K562 (cell line): ENCODE data around the gene DTD1. TPM values are rescaled to one million over a fixed set of nuclear protein-coding genes. Genes with fewer than 3 reads are reported as not detected.

ENCODE experiments used
- ATAC-seq: fragments of 200-7000 bp; cut with Tn5 transposase; 3 replicates; pipeline ENCODE4 v1.9.1; 2020; ENCODE audit warnings: moderate library complexity
- BruUV-seq: library from RNA; stranded (reverse); fragments of 400-500 nt; replicated peaks from 2 replicates; lab custom pipeline; 2021; lab: Mats Ljungman, UMichigan
- CTCF ChIA-PET: fragments of 300-600 bp; formaldehyde crosslinking; extraction: SDS; loops from one replicate; lab custom pipeline; 2021; ENCODE audit warnings: low intra/inter-chr PET ratio; lab: Yijun Ruan, JAX
- POLR2A ChIA-PET: fragments of 300-600, 350-650 bp; sonication (Branson Sonifier 250); formaldehyde crosslinking; extraction: SDS; loops from one replicate; lab custom pipeline; 2021; ENCODE audit warnings: antibody characterized with exemption, inconsistent platforms; lab: Yijun Ruan, JAX
- DNase-seq, 4 experiments: peaks; one replicate each; pipeline versions ENCODE4 v3.0.0 to v3.0.0-alpha.2; 2011 to 2018; ENCODE audit warnings: low spot score in 3 of 4, mixed read lengths in 3 of 4; ENCODE audit errors: extremely low read depth in 1 of 4
- FAIRE-seq: peaks from 2 replicates; lab custom pipeline; 2011; peaks lifted over from hg19 to GRCh38; lab: Jason Lieb, UNC
- H2AFZ ChIP-seq: 2 replicates; pipeline ENCODE4 v1.6.0; 2011; ENCODE audit warnings: low read depth, low read length, control low read depth, inconsistent platforms
- H3K27ac ChIP-seq: fragments of 200-600 bp; 3 replicates; pipeline ENCODE4 v1.8.0; 2011; ENCODE audit warnings: low read depth, mild to moderate bottlenecking, control low read depth, inconsistent platforms, low read length, moderate library complexity, mixed read lengths; ENCODE audit errors: extremely low read depth
- H3K27me3 ChIP-seq, 2 experiments: fragments of 300-600 bp in 1 of 2; 2 replicates in 1 of 2; 3 replicates in 1 of 2; pipeline versions ENCODE4 v1.6.0 to v1.8.0; 2011; ENCODE audit warnings: inconsistent platforms in 2 of 2, low read length in 2 of 2, mild to moderate bottlenecking in 1 of 2, mixed read lengths in 1 of 2, moderate library complexity in 1 of 2; ENCODE audit not compliant: control insufficient read depth in 2 of 2, insufficient read depth in 2 of 2
- H3K36me3 ChIP-seq: fragments of 300-600 bp; 3 replicates; pipeline ENCODE4 v1.8.0; 2011; ENCODE audit warnings: mild to moderate bottlenecking, low read length, inconsistent platforms; ENCODE audit not compliant: control insufficient read depth, insufficient read depth
- H3K4me1 ChIP-seq, 2 experiments: fragments of 200-600 bp in 1 of 2; replicated peaks in 1 of 2; 2 replicates in 1 of 2; 3 replicates in 1 of 2; pipeline versions ENCODE4 v1.5.1 to v1.8.0; 2011; ENCODE audit warnings: inconsistent platforms in 2 of 2, low read length in 2 of 2, mild to moderate bottlenecking in 1 of 2, mixed read lengths in 1 of 2, moderate library complexity in 1 of 2; ENCODE audit not compliant: control insufficient read depth in 2 of 2, insufficient read depth in 2 of 2
- H3K4me2 ChIP-seq: 2 replicates; pipeline ENCODE4 v1.6.1; 2011; ENCODE audit warnings: low read length, control low read depth, inconsistent platforms, mixed read lengths; ENCODE audit not compliant: insufficient read depth
- H3K4me3 ChIP-seq: fragments of 200-600 bp; sonication (generic), shearing (Covaris generic); 2 replicates; pipeline ENCODE4 v1.5.1; 2016; ENCODE audit warnings: control low read depth, inconsistent platforms
- H3K79me2 ChIP-seq: fragments of 200-600 bp; 3 replicates; pipeline ENCODE4 v1.8.0; 2011; ENCODE audit warnings: low read length, inconsistent platforms; ENCODE audit not compliant: control insufficient read depth, insufficient read depth
- H3K9ac ChIP-seq, 2 experiments: 2 replicates each; pipeline versions ENCODE4 v1.6.0 to v1.6.1; 2011; ENCODE audit warnings: low read depth in 2 of 2, low read length in 2 of 2, control low read depth in 1 of 2, inconsistent platforms in 1 of 2, mild to moderate bottlenecking in 1 of 2, mixed read lengths in 1 of 2; ENCODE audit not compliant: insufficient read depth in 1 of 2
- H3K9me1 ChIP-seq: one replicate; pipeline ENCODE4 v1.6.0; 2011; ENCODE audit warnings: inconsistent platforms, mild to moderate bottlenecking, low read length, moderate library complexity; ENCODE audit not compliant: control insufficient read depth, insufficient read depth
- H3K9me3 ChIP-seq: replicated peaks from 2 replicates; pipeline ENCODE4 v1.5.1; 2011; ENCODE audit warnings: low read depth, low read length, inconsistent platforms; ENCODE audit not compliant: control insufficient read depth, insufficient read depth
- H4K20me1 ChIP-seq: replicated peaks from 2 replicates; pipeline ENCODE4 v1.6.1; 2011; ENCODE audit warnings: low read length, inconsistent platforms, mixed read lengths; ENCODE audit not compliant: control insufficient read depth, insufficient read depth
- ASH1L ChIP-seq: fragments of 450-650 bp; IDR thresholded peaks from 2 replicates; pipeline ENCODE4 v1.6.1; 2018; ENCODE audit warnings: borderline replicate concordance, mild to moderate bottlenecking, low read depth; ENCODE audit not compliant: partially characterized antibody
- ATF7 ChIP-seq: fragments of 450-650 bp; IDR thresholded peaks from 2 replicates; pipeline ENCODE4 v1.7.1; 2014; ENCODE audit warnings: mild to moderate bottlenecking, moderate library complexity
- DNMT1 ChIP-seq: fragments of 450-650 bp; IDR thresholded peaks from 2 replicates; pipeline ENCODE4 v1.6.1; 2016; ENCODE audit warnings: antibody characterized with exemption, mild to moderate bottlenecking
- ELF1 ChIP-seq: fragments of 200-800 bp; sonication (Bioruptor generic); IDR thresholded peaks from 2 replicates; pipeline ENCODE4 v1.6.1; 2016; ENCODE audit warnings: missing genetic modification characterization, missing compliant biosample characterization
- IFI16 ChIP-seq: fragments of 250-450 bp; sonication (Bioruptor Pico); IDR thresholded peaks from 2 replicates; pipeline ENCODE4 v2.1.2; 2022; ENCODE audit warnings: mild to moderate bottlenecking, inconsistent platforms
- MAFF ChIP-seq: IDR thresholded peaks from 2 replicates; pipeline ENCODE4 v1.6.1; 2012; ENCODE audit warnings: low read length, improper control_type of control experiment
- NR2F6 ChIP-seq: fragments of 450-650 bp; formaldehyde crosslinking; IDR thresholded peaks from 2 replicates; pipeline ENCODE4 v1.4.0; 2020; ENCODE audit warnings: mild to moderate bottlenecking
- PHTF2 ChIP-seq: fragments of 250-450 bp; sonication (Bioruptor Pico); IDR thresholded peaks from 2 replicates; pipeline ENCODE4 v1.5.0; 2021; ENCODE audit warnings: mild to moderate bottlenecking
- POLR2G ChIP-seq: fragments of 200-400 bp; formaldehyde crosslinking; IDR thresholded peaks from 2 replicates; pipeline ENCODE4 v1.6.1; 2017; ENCODE audit warnings: low read depth, mild to moderate bottlenecking, antibody characterized with exemption, low read length, moderate library complexity
- RAD21 ChIP-seq, 2 experiments: fragments of 250-450 bp in 1 of 2; fragments of 450-650 bp in 1 of 2; sonication (Bioruptor Pico) in 1 of 2; formaldehyde crosslinking in 1 of 2; IDR thresholded peaks in 1 of 2; conservative IDR thresholded peaks in 1 of 2; 2 replicates each; pipeline versions ENCODE4 v1.4.0 to v1.8.0; 2020 to 2022; ENCODE audit warnings: mild to moderate bottlenecking in 2 of 2, moderate library complexity in 1 of 2
- SMARCA5 ChIP-seq: fragments of 450-650 bp; IDR thresholded peaks from 2 replicates; pipeline ENCODE4 v1.6.1; 2016
- SRF ChIP-seq, 2 experiments: fragments of 250-450, 450-650 bp in 1 of 2; sonication (Bioruptor Pico) in 1 of 2; sonication (generic) in 1 of 2; formaldehyde crosslinking; IDR thresholded peaks; 2 replicates each; pipeline versions ENCODE4 v1.5.0 to v1.5.1; 2020 to 2022; ENCODE audit warnings: mild to moderate bottlenecking in 1 of 2, missing genetic modification reagents in 1 of 2
- XRCC5 ChIP-seq: fragments of 200-400 bp; formaldehyde crosslinking; IDR thresholded peaks from 2 replicates; pipeline ENCODE4 v1.6.1; 2017; ENCODE audit warnings: low read depth, mild to moderate bottlenecking, low read length
- ZC3H11A ChIP-seq: IDR thresholded peaks from 2 replicates; pipeline ENCODE4 v1.6.1; 2012; ENCODE audit warnings: low read depth, low read length, improper control_type of control experiment
- ZNF175 ChIP-seq: fragments of 200-800 bp; sonication (Bioruptor generic); IDR thresholded peaks from 2 replicates; pipeline ENCODE4 v1.6.1; 2016; ENCODE audit warnings: low read depth, mild to moderate bottlenecking, missing genetic modification characterization, missing compliant biosample characterization
- ZNF696 ChIP-seq: fragments of 250-450 bp; sonication (Bioruptor Pico); conservative IDR thresholded peaks from 2 replicates; pipeline ENCODE4 v1.4.0; 2020; ENCODE audit warnings: mild to moderate bottlenecking, moderate library complexity
- ZZZ3 ChIP-seq: fragments of 450-650 bp; IDR thresholded peaks from 2 replicates; pipeline ENCODE4 v1.6.1; 2016; ENCODE audit warnings: antibody characterized with exemption, mild to moderate bottlenecking, moderate library complexity
- WGBS: fragments of 100-300 bp; shearing (Covaris generic); methylation state at CpG from one replicate; pipeline ENCODE4 v1.1.6; 2016; ENCODE audit warnings: low coverage, mixed read lengths; ENCODE audit not compliant: insufficient coverage; ENCODE audit errors: missing lambda C conversion rate; 5-methylcytosine and 5-hydroxymethylcytosine counted together
- in situ Hi-C: fragments of 300-500 bp; cut with MboI; formaldehyde crosslinking; loops from 4 replicates; pipeline ENCODE4 v1.15.0; 2018; ENCODE audit warnings: inconsistent platforms, mixed read lengths
- intact Hi-C: fragments of 100-400 bp; cut with micrococcal nuclease; formaldehyde crosslinking; loops from 2 replicates; pipeline ENCODE4 v1.14.2; 2022
- polyA plus RNA-seq, 8 experiments: library from polyadenylated mRNA; depleted of rRNA in 4 of 8; stranded (reverse) in 5 of 8; unstranded in 3 of 8; fragments of >200 nt; fragmentation: Nextera tagmentation in 2 of 8; fragmentation: Illumina TruSeq in 1 of 8; extraction: Ambion mirVana in 2 of 8; extraction: Trizol in 1 of 8; gene quantifications; 2 replicates each; pipeline versions ENCODE4 v1.2.1 to v1.2.3, GENCODE V29; 2011 to 2014; ENCODE audit warnings: inconsistent platforms in 1 of 8, missing spikeins in 1 of 8
- total RNA-seq, 7 experiments: library from RNA; depleted of rRNA in 6 of 7; stranded (reverse); fragments of >200 nt in 6 of 7; fragmentation: Illumina TruSeq in 2 of 7; extraction: Trizol in 2 of 7; gene quantifications; 2 replicates each; pipeline versions ENCODE4 v1.2.1 to v1.2.3, GENCODE V29; 2011 to 2021; ENCODE audit warnings: low replicate concordance in 1 of 7
- TF ChIP-seq, protein P1 (sequence below): sonication (generic); formaldehyde crosslinking; IDR thresholded peaks from 2 replicates; pipeline ENCODE4 v1.9.0; 2022; ENCODE audit warnings: mild to moderate bottlenecking, missing genetic modification reagents
- TF ChIP-seq, protein P2 (sequence below): sonication (generic); formaldehyde crosslinking; IDR thresholded peaks from 2 replicates; pipeline ENCODE4 v1.8.1; 2022; ENCODE audit warnings: missing genetic modification reagents

DTD1 gene
- total and polyA plus RNA-seq, 9 of the 15 experiments (the other 6 are each of a cell fraction or from before 2014, with no cell fraction given) = 5.7 to 28.6 (median 26.8) TPM

GRCh38 chr20:18677126-18677525, 89.3 kb downstream of the DTD1 start:
- in situ Hi-C loops = no loop called here
- Histone ChIP-seq H3K4me2 (no peak overlapping the region), H3K27ac (no peak overlapping the region), H3K27me3 (no peaks in the 10 kb centered on the region), H3K9me1 (no peaks in the 10 kb centered on the region), H2AFZ (no peak overlapping the region), H3K9ac (no peak overlapping the region), H3K4me3 (no peak overlapping the region), H3K4me1 (no peaks in the 10 kb centered on the region), H3K36me3 (no peaks in the 10 kb centered on the region)
- BruUV-seq = no TSS peak
- CTCF ChIA-PET = no interaction called here
- FAIRE-seq = no peak
- TF ChIP-seq ATF7 (no peak), XRCC5 (no peak), DNMT1 (no peak), PHTF2 (CRISPR knock-in tag) (no peak), ELF1 (no peak), ASH1L (no peak), ZZZ3 (no peak), ZC3H11A (no peak), ZNF175 (no peak), MAFF (no peak), SRF (CRISPR knock-in tag; IDR thresholded peaks at IDR 0.05) (no peak), POLR2G (no peak), NR2F6 (CRISPR knock-in tag) (no peak), SMARCA5 (no peak), ZNF696 (no peak), IFI16 (CRISPR knock-in tag) (no peak), RAD21 (CRISPR knock-in tag; conservative IDR thresholded peaks at IDR 0.05 in 1 of 2, IDR thresholded peaks at IDR 0.05 in 1 of 2) (no peak)
- TF ChIP-seq, protein P1, sequence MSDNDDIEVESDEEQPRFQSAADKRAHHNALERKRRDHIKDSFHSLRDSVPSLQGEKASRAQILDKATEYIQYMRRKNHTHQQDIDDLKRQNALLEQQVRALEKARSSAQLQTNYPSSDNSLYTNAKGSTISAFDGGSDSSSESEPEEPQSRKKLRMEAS = no peak
- TF ChIP-seq, protein P2, sequence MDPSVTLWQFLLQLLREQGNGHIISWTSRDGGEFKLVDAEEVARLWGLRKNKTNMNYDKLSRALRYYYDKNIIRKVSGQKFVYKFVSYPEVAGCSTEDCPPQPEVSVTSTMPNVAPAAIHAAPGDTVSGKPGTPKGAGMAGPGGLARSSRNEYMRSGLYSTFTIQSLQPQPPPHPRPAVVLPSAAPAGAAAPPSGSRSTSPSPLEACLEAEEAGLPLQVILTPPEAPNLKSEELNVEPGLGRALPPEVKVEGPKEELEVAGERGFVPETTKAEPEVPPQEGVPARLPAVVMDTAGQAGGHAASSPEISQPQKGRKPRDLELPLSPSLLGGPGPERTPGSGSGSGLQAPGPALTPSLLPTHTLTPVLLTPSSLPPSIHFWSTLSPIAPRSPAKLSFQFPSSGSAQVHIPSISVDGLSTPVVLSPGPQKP (CRISPR knock-in tag) = no peak
- TF ChIP-seq, all 486 proteins: peak for 0
- Histone ChIP-seq H4K20me1 (no peaks in the 10 kb centered on the region), H3K9me3 (no peaks in the 10 kb centered on the region), H3K79me2 (no peaks in the 10 kb centered on the region)
- intact Hi-C loops = no loop called here
- ATAC-seq = no peak
- WGBS = 8% methylated on average over 4 of the region's 4 CpGs
- no peak for DNase-seq
- POLR2A ChIA-PET = interaction anchor here (1.3 kb wide), 1 partner anchor 12 kb away, joined by 4 read pairs; no protein-coding TSS in a partner anchor
